GM12878 (cell line): Measurements from ENCODE around the gene ADAMTSL4.

ENCODE experiments used
- CEBPB ChIP-seq, 2 experiments: fragments of 150-350 bp in 1 of 2; IDR thresholded peaks; 2 replicates each; pipeline ENCODE4 v1.6.1; 2012 to 2014; ENCODE audit warnings: low read depth in 2 of 2, low read length in 2 of 2, borderline replicate concordance in 1 of 2, inconsistent platforms in 1 of 2
- CHD1 ChIP-seq: IDR thresholded peaks from 2 replicates; pipeline ENCODE4 v1.6.1; 2012; ENCODE audit warnings: low read depth, low read length, improper control_type of control experiment
- POLR2A ChIP-seq: IDR thresholded peaks from 2 replicates; pipeline ENCODE4 v1.6.1; 2011; ENCODE audit warnings: low read depth, mild to moderate bottlenecking, low read length
- RAD51 ChIP-seq: fragments of 450-650 bp; IDR thresholded peaks from 2 replicates; pipeline ENCODE4 v1.6.1; 2016; ENCODE audit warnings: moderate library complexity, mild to moderate bottlenecking, inconsistent platforms
- TF ChIP-seq, protein P1 (sequence below): fragments of 450-650 bp; IDR thresholded peaks from 2 replicates; pipeline ENCODE4 v1.6.1; 2017; ENCODE audit warnings: mild to moderate bottlenecking
- TF ChIP-seq, protein P2 (sequence below), 3 experiments: IDR thresholded peaks in 2 of 3; conservative IDR thresholded peaks in 1 of 3; 2 replicates each; pipeline ENCODE4 v1.5.1; 2011; ENCODE audit warnings: low read depth in 3 of 3, low read length in 3 of 3, mild to moderate bottlenecking in 3 of 3, control low read depth in 2 of 3, moderate library complexity in 2 of 3, inconsistent platforms in 1 of 3, mixed read lengths in 1 of 3; ENCODE audit not compliant: control insufficient read depth in 2 of 3, insufficient read depth in 1 of 3; ENCODE audit errors: extremely low read depth in 1 of 3
- TF ChIP-seq, protein P3 (sequence below): IDR thresholded peaks from 2 replicates; pipeline ENCODE4 v1.6.1; 2012; ENCODE audit warnings: mild to moderate bottlenecking, low read depth, low read length

DNA sequence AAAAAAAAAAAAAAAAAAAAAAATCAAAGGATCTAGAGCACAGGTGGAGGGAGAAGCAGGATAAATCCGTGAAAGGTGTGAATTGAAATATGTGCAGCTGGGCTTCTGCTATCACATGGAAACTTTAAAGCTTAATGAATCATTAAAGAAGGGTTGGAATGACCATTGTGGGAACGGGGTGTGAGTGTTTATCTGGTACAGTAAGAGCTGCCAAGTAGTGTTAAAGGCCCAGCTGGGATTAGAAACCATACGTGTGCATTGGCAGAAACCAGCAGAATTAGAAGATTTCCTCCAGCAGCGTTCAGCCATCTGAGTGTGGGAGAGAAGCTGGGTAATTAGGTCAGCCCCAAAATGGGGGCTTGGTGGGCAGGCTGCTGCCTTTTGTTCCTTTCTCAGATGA is 20.2 kb upstream of the ADAMTSL4 start:
- TF ChIP-seq, protein P1, sequence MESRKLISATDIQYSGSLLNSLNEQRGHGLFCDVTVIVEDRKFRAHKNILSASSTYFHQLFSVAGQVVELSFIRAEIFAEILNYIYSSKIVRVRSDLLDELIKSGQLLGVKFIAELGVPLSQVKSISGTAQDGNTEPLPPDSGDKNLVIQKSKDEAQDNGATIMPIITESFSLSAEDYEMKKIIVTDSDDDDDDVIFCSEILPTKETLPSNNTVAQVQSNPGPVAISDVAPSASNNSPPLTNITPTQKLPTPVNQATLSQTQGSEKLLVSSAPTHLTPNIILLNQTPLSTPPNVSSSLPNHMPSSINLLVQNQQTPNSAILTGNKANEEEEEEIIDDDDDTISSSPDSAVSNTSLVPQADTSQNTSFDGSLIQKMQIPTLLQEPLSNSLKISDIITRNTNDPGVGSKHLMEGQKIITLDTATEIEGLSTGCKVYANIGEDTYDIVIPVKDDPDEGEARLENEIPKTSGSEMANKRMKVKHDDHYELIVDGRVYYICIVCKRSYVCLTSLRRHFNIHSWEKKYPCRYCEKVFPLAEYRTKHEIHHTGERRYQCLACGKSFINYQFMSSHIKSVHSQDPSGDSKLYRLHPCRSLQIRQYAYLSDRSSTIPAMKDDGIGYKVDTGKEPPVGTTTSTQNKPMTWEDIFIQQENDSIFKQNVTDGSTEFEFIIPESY = no peak
- TF ChIP-seq, protein P2, sequence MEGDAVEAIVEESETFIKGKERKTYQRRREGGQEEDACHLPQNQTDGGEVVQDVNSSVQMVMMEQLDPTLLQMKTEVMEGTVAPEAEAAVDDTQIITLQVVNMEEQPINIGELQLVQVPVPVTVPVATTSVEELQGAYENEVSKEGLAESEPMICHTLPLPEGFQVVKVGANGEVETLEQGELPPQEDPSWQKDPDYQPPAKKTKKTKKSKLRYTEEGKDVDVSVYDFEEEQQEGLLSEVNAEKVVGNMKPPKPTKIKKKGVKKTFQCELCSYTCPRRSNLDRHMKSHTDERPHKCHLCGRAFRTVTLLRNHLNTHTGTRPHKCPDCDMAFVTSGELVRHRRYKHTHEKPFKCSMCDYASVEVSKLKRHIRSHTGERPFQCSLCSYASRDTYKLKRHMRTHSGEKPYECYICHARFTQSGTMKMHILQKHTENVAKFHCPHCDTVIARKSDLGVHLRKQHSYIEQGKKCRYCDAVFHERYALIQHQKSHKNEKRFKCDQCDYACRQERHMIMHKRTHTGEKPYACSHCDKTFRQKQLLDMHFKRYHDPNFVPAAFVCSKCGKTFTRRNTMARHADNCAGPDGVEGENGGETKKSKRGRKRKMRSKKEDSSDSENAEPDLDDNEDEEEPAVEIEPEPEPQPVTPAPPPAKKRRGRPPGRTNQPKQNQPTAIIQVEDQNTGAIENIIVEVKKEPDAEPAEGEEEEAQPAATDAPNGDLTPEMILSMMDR (IDR thresholded peaks at IDR 0.05 in 2 of 3, conservative IDR thresholded peaks at IDR 0.05 in 1 of 3; ENCODE audit: control insufficient read depth in 2 of 3, extremely low read depth in 1 of 3, insufficient read depth in 1 of 3, low read depth in 3 of 3, low read length in 3 of 3) = no peak
- TF ChIP-seq RAD51 (no peak), POLR2A (no peak), CHD1 (no peak), CEBPB (IDR thresholded peaks at IDR 0.05; ENCODE audit: borderline replicate concordance in 1 of 2, low read depth in 2 of 2, low read length in 2 of 2) (no peak)
- TF ChIP-seq, protein P3, sequence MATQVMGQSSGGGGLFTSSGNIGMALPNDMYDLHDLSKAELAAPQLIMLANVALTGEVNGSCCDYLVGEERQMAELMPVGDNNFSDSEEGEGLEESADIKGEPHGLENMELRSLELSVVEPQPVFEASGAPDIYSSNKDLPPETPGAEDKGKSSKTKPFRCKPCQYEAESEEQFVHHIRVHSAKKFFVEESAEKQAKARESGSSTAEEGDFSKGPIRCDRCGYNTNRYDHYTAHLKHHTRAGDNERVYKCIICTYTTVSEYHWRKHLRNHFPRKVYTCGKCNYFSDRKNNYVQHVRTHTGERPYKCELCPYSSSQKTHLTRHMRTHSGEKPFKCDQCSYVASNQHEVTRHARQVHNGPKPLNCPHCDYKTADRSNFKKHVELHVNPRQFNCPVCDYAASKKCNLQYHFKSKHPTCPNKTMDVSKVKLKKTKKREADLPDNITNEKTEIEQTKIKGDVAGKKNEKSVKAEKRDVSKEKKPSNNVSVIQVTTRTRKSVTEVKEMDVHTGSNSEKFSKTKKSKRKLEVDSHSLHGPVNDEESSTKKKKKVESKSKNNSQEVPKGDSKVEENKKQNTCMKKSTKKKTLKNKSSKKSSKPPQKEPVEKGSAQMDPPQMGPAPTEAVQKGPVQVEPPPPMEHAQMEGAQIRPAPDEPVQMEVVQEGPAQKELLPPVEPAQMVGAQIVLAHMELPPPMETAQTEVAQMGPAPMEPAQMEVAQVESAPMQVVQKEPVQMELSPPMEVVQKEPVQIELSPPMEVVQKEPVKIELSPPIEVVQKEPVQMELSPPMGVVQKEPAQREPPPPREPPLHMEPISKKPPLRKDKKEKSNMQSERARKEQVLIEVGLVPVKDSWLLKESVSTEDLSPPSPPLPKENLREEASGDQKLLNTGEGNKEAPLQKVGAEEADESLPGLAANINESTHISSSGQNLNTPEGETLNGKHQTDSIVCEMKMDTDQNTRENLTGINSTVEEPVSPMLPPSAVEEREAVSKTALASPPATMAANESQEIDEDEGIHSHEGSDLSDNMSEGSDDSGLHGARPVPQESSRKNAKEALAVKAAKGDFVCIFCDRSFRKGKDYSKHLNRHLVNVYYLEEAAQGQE = no peak
